HG02981 (cell line): Measurements from ENCODE around the gene PCBP3.

ENCODE experiments used
- ATAC-seq: cut with Tn5 transposase; IDR thresholded peaks from one replicate; pipeline ENCODE4 v1.9.1; 2021; ENCODE audit warnings: mild to moderate bottlenecking, moderate library complexity; ENCODE audit not compliant: unreplicated experiment

The PCBP3 gene

DNA sequence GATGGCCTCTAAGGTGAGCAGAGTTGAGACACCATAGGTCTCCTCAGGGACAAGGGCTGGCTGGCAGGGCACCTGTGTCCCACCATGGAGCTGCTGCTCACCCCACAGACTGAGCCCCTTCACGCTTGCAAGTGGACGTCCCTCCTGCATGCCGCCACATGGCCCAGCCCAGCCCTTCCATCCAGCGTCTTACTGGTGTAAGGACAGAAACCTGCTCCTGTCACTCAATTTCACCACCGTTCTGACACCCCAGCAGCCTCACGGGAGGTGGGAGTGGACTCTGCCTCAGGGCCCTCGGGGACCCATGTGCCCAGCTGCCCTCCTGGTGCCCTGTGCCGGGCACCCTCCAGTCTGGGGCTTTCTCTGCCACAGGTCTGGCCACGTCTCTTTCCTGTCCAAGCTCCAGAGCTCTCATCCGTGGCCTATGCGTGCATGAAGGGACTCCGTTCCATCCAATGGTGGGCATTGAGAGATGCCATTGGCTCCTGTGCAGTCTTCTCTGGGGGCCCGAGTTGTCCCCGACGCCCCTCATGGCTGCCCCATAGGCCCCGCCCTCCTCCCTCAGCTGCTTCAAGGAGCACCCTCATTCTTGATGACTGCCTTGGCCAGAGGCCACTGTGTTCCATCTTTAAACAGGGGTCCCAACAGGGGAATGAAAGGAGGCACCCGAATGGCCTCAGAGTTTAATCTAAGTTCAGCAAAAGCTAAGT lies 295.4 kb downstream of the PCBP3 start:
- no peak for ATAC-seq

DNA sequence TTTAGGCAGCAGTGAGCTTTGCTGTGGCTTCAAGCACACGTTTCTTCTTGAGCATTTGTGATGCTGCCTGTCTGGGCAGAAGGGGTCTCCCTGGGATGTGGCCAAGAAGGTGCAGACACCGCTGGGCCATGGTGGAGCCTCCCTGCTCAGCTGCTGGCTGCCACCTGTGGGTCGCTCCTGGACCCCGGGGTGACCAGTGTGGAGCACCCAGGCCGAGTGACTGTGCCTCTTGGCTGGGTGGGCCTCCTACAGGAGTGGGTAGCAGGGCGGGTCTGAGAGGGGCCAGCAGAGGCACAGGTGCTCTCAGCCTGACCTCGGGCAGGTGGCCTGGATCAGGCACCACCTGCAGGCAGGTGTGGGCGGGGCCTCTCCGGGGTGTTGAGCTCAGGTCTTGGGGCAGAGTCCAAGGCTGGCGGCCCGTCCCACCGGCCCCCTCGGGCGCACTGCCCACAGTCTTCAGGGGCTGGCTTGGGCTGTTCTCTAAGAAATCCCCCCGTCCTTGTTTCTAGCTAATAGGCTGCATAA lies 296.1 kb downstream of the PCBP3 start:
- no peak for ATAC-seq

DNA sequence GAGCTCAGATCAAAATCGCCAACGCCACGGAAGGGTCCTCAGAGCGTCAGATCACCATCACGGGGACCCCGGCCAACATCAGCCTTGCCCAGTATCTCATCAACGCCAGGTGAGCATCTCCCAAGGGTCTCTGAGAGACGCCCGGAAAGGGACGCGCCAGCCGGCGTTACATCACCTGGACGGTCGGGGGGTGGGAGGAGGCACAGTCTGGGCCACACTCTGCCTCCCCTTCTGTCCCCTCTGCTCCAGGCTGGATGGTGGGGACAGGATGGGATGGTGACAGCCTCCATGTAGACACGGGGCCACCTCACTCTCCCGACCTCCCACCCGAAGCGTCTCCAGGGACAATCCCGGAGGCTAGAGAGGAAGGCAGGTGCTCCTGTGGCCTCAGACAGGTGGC lies 296.6 kb downstream of the PCBP3 start:
- no peak for ATAC-seq

DNA sequence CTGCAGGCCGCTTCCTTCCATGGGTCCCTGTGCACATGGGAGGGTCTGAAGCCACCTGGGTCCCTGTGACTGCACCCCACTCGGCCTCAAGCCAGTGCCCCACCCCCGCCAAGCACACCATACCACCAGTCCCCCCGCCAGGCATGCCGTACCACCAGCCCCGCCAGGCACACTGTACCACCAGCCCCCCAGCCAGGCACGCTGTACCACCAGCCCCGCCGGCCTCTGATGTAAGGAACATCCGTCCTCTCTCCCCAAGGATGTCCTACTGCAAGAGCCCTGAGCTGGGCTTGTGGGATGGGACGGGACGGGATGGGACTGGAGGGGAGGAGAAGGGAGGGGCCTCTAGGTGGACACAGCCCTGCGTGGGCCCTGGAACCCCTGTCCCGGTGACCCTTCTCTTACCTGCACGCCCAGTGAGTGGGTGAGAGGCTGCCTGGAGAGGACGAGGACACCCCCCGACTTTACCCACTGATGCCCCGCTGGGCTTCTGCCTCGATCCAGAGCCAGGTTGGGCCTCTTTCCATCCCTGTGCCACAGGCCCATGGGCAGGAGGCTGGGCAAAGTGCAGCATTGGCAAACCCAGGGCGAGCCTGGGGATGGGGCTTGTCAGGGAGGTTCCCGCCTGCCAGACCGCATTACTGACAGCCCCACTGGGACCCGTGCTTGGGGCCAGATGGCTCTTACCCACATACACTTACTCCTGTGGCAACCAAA lies 297.3 kb downstream of the PCBP3 start:
- no peak for ATAC-seq

DNA sequence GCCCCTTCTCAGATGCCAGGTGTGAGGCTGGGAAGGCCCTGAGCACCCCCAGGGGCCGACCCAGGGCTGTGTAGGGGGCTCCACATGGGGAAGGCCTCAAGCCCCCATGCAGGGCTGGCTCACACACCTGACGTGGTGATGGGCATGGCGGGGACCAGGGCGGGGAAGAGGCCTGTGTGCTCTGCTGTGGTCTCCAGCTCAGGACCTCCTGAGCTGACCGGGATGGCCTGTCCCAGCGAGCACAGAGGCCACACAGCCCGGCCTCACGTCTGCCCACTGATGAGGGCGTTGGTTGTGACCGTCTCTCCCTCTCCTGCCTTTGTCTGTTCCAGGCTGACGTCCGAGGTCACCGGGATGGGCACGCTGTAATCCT lies 297.8 kb downstream of the PCBP3 start:
- ATAC-seq: no peak

DNA sequence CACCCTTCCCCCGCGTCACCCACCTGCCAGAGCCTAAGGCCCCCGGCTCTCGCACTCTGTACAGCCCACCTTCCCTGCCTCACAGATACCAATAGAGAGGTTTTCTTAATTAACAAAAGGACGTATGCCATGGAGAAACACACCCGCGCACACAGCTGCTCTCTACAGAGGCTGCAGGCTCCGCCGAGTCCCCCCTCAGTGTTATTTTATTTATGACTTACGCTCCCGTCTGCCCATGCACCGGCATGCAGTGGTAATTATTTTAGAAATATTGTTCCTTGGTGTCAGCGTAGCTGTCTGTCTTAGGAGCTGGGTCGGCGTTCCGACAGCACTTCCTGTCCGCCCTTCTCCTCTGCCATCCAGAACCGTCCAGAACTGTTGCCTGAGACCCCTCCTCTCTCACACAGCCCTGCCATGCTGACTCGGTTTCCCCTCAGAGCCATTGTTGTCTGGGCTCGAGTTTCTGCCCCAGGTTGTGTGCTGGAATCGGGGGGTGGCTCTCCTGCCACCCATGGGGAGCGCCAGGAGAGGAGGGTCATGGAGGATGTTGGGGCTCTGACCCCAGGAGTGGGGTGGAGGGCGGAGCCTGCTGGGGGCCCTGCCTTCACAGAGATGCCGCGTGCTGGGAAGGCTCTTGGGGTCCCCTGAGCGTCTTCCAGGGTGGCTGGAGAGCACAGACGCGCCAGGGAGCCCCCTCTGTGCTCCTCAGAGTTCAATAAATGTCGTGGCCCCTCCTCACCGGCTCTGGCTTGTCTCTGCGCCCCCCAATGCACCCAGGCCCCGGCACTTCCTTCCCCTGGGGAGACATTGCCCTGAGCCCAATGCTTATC lies 298.4 kb downstream of the PCBP3 start:
- no peak for ATAC-seq

DNA sequence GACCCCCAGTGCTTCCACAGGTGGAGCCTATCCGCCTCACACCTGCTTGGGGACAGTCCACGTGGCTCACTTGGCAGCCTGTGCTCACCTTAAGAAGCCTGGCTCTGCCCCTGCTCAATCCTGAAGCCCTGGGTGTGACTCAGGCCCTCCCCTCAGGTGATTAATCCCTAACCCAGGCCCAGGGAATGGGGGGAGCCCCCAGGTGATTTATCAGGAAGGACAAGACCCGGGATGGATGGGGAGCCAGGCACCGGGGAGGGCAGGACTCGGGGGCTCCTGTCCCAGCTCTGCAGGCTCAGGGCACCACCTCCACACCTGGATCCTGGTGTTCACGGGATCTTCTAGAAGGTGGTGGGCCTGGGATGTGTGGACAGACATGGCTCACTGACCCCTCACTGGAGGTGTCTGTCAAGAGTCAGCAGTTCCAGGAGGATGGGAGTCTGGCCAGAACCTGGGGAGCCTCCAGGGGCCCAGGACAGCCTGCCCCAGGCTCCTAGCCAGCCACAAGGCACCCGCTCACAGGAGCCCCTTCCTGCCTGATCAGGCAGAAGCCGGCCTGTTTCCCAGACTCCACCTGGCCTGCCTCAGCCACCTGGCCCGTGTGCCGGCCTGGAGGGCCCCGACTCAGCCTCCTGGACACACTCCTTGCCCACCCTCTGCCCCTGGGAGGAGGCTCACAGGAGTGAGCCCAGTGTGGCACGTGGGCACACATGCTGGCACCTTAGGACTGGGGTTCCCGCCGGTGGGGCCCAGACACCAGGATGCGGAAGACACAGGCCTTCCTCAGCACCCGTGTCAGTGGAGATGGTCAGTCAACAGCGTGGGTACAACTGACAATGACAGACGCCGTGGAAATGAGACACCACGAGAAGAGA lies 299.5 kb downstream of the PCBP3 start:
- ATAC-seq: no peak

DNA sequence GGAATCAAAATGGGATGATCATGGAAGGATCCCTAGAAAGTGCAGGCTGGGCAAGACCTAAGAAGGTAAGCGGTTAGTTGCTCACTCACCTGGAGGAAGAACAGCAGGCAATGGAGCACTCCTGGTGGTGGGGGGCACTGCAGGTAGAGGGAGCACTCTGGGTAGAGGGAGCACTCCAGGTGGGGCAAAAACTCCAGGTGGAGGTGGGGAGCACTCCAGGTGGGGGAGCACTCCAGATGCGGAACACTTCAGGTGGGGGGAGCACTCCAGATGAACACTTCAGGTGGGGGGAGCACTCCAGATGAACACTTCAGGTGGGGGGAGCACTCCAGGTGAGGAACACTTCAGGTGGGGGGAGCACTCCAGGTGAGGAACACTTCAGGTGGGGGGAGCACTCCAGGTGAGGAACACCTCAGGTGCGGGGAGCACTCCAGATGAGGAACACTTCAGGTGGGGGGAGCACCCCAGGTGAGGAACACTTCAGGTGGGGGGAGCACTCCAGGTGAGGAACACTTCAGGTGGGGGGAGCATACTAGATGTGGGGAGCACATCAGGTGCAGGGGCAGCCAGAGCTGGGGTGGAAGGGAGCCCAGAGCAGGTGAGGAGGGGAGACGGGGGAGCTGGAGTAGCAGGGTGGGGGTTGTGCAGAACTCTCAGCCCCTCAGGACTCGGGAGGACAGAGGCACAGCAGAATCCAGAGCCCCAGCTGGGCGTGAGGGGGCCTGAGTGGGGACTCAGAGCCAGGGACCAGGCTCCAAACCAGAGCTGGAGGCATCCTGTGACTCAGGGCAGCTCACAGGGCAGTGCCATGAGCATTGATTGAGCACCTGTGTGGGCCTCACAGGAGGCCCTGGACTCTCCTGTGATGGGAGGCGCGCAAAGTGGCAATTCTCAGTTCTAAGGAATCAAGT lies 300.4 kb downstream of the PCBP3 start:
- ATAC-seq: no peak

DNA sequence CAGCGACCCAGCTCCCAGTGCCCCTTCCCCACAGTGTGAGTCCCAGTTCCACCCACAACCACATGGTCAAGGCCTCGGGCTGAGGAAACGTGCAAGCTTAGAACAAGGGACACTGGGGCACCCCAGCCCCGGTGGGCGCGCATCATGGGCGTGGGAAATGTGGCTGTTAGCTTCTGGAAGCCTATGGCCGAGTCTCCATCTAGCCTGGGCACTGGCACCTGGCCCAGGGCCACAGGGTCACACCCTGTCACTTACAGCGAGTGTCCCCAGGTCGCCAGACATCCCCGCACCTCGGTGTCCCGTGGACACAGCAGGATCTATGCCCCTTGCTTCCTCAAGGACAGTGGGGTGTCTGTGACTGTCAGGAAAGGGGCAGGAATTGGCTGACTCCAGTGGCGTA lies 301.1 kb downstream of the PCBP3 start:
- ATAC-seq: no peak

DNA sequence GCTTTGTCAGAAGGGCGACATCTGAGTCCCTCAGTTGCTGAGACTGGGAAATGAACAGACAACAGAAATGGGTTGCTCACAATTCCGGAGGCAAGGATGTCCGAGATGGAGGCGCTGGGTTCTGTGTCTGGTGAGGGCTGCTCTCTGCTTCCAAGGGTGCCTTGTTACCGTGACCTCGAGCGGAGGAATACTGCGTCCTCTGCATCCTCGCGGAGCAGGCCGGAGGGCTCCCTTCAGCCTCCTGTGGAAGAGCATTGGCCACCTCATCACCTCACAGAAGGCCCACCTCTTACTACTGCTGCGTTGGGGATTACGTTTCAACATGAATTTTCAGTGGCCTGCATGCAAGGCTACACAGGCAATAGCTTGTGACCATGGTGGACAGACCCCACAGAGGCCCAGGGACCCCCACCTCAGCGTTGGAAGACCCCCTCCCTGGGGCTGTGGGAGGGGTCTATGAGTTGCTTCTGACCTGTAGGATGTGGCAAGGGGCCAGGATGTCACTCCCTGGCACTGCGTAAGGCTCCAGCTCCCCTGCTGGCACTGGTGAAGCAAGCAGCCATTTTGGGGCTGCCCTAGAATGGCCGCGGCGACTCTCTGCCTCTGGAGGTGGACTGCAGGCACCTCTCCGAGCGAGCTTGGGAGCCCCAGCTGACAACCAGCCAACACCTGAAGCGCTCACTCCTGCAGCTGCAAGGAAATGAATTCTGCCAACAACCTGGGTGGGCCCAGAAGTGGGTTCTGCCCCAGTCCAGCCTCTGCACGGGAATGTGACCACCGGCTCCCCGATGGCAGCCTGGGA lies 301.7 kb downstream of the PCBP3 start:
- no peak for ATAC-seq

DNA sequence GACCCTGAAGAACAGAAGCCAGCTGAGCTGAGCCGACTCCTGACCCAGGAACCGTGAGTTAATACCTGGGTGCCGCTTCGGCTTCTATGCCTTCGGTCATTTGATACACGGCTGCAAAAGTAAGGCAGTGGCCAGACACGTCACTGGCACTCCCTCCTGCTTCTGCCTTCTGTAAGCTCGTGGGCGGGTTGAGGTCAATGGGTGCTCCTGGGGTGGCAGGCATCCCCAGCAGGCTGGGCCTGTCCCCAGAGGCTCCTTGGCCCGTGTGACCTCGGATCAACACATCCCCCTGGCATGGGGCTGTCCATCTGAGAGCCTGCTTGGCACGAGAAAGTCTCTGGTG lies 302.3 kb downstream of the PCBP3 start:
- ATAC-seq: no peak

DNA sequence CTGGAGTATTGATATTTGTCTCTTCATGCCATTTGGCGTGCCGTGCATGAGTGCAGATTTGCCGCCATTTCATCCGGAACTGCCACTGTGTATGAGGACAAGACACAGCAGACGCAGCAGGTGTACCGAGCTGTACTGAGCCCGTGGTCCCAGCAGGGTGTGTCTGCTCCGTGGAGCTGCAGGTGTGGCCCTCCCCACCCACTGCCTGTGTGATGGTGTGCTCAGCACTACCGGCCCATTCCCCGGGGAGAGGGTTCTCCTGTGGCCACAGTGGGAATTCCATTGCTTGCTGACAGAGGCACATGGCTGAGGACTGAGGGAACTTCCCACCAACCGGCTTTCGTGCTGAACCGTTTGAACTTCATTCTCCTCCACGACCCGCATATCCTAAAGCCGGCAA lies 303.8 kb downstream of the PCBP3 start:
- ATAC-seq: no peak

DNA sequence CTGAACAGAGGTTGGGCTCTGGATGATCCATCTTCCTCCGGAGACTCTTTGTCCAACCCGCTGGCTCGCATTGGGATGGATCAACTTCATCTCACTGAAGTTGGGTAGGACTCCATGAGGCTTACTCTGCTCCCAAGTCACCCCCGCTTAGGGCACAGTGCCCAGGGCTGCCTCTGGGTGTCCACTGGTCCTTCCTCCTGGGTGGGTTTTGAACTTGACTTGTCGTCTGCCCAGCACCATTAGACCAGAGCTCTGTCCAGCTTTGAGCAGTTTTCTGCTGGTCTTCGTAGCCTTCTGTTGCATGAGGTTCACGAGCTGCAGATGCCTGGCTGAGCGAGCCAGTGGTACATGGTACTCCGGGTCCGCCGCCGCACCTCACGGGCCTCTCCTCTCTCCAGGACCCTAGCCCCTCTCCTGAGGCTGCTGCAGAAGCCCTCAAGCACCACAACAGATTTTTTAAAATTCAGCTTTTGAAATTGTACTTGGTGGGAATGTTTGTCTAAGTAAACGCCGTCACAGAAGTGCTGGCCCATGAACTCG lies 304.3 kb downstream of the PCBP3 start:
- ATAC-seq: no peak

DNA sequence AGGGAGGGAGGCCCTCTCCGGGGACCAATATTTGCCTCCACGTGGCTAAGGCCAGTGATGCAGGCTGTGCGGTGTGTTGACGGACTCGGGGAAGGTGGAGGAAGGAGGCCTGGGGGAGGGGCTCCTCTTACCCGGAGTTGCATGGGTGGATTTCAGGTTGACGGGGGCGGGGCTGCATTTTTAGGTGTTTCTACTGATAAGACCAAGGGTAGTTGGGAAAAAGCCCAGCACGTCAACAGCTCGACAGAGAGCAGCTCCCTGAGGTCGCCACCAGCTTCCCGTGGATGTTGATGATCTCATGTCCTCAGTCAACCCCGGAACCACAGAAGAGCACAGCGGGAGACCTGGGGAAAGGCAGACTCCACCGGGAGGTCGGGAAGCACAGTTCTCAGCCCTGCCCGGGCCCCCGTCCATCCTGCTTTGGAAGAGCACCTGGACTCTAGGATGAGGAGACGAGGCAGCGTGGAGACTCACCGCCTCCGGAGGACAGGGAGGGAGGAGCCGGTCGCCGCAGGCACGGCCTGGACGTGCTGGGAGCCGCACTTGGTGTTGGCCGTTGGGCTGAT lies 305.1 kb downstream of the PCBP3 start:
- no peak for ATAC-seq

DNA sequence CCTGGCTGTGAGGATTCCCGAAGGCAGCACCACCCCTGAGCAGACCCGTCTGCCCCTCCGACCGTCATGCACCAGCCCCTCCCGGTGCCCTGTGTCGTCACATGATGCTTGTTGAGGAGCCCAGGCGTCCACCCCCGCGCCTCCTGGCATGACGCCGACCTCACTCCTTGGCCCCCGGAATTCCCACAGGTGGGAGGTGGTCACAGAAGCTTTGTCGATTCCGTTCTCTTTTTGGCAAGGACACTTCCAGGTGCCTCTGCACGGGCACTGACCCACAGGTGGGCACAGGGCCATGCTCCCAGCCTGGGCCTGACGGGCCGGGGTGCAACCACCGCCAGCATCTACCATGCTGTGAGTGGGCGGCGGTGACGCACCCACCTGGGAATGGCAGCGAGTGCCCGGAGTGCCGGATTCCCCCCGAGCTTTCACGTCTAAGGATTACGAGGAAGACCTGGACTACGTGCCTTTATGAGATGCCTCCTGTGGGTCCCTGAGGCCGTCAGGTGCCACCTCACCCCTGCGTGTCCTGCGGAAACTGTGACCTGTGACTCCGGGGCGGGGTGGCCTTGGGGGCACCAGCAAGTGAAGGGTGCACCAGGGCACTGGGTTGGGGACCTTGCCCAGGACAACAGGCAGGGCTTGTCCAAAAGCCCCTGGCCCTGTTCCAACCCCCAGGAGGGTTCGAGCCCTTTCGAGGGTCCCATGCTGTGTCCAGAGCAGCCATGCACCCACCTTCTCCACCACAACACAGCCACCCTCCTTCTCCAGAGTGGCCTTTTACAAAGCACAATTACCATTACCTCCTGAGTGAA lies 306.6 kb downstream of the PCBP3 start:
- no peak for ATAC-seq

DNA sequence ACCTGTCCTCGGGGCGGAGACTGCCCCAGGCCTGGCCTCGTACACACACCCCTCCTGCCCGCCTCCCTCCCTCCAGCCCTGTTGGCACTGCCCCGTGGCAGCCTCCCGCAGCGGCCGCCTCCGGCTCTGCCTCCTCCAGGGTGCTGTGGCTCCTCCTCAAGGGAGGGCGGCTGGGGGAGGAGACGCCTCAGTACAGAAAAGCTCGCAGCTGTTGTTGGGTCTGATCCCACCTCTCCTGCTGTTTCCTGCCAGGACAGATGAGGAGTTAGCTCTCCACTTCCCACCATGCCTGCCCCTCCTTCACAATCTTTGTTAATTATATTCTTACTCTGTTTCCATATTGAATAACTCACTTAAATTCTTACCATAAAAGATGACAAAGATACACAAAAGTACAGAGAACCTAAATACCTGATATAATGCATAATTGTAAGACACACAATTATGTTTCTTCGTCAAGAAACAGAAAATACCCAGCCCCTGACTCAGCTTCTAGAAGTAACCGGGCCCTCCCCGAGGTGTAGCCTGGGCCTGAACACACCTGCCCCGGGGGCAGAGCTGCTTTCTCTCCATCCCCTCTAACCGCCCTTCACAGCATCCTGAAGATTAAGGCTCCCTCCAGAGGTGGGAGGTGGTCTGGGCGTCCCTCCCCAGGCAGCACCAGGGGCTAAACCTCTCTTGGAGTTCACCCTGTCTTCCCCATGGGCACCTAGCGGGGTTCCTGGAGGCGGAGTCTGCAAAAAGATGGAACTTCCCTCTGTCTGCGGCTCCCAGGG lies 307.4 kb downstream of the PCBP3 start:
- ATAC-seq: no peak

DNA sequence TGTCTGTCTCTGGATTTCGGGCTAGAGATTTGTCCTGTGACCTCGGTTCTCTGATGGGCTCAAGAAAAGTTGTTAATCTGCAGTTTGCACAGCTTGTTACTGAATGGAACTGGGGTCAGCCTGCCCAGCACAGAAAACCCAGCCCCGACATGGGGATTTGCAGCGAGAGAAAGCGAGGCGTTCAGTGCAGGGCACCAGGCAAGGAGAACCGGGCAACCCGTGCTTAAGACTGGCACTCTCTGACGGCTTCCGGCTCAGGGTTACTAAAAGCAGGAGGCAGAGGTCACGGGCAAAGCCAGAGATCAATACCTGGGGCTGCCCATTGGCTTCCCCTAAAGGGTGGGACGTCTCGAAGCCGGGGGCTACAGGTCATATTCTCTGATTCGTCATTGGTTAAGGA lies 308.2 kb downstream of the PCBP3 start:
- ATAC-seq: no peak
